H9 (cell line): ENCODE results near the gene BNC1. TPM values are rescaled to one million over a fixed set of nuclear protein-coding genes. Genes with fewer than 3 reads are reported as not detected.

Source experiments
- DNase-seq: peaks from one replicate; pipeline ENCODE4 v3.0.0-alpha.2; 2017
- H2AFZ ChIP-seq: one replicate; pipeline ENCODE4 v1.6.1; 2013; ENCODE audit warnings: mild to moderate bottlenecking, low read length, control low read depth, moderate library complexity
- H2AK5ac ChIP-seq: 2 replicates; pipeline ENCODE4 v1.6.1; 2013; ENCODE audit warnings: low read length, control low read depth, mixed read lengths; ENCODE audit not compliant: insufficient read length
- H2BK120ac ChIP-seq: one replicate; pipeline ENCODE4 v1.6.1; 2013; ENCODE audit warnings: low read depth, mild to moderate bottlenecking, low read length, control low read depth, inconsistent platforms; ENCODE audit not compliant: poor library complexity, severe bottlenecking
- H2BK12ac ChIP-seq: 2 replicates; pipeline ENCODE4 v1.6.1; 2013; ENCODE audit warnings: low read length, control low read depth, mixed read lengths, low read depth; ENCODE audit not compliant: insufficient read length
- H2BK15ac ChIP-seq: 2 replicates; pipeline ENCODE4 v1.6.1; 2013; ENCODE audit warnings: low read depth, low read length, control low read depth
- H2BK20ac ChIP-seq: one replicate; pipeline ENCODE4 v1.6.1; 2013; ENCODE audit warnings: low read depth, mild to moderate bottlenecking, low read length, control low read depth, inconsistent platforms; ENCODE audit not compliant: poor library complexity, severe bottlenecking
- H2BK5ac ChIP-seq: 2 replicates; pipeline ENCODE4 v1.6.1; 2013; ENCODE audit warnings: low read length, control low read depth, mixed read lengths; ENCODE audit not compliant: insufficient read length
- H3K14ac ChIP-seq: 2 replicates; pipeline ENCODE4 v1.6.1; 2013; ENCODE audit warnings: low read length, control low read depth; ENCODE audit not compliant: insufficient read depth
- H3K18ac ChIP-seq: 2 replicates; pipeline ENCODE4 v1.6.1; 2013; ENCODE audit warnings: low read depth, mild to moderate bottlenecking, mixed read lengths, low read length, control low read depth; ENCODE audit not compliant: insufficient read length
- H3K23ac ChIP-seq: 2 replicates; pipeline ENCODE4 v1.6.1; 2013; ENCODE audit warnings: low read length, control low read depth, mixed read lengths, low read depth; ENCODE audit not compliant: insufficient read length
- H3K23me2 ChIP-seq: 2 replicates; pipeline ENCODE4 v1.6.1; 2013; ENCODE audit warnings: low read depth, mild to moderate bottlenecking, mixed read lengths, low read length, control low read depth; ENCODE audit not compliant: insufficient read length, poor library complexity, severe bottlenecking
- H3K27ac ChIP-seq: 2 replicates; pipeline ENCODE4 v1.5.1; 2013; ENCODE audit warnings: low read length, control low read depth, mixed read lengths, low read depth; ENCODE audit not compliant: insufficient read length
- H3K27me3 ChIP-seq: 2 replicates; pipeline ENCODE4 v1.6.1; 2013; ENCODE audit warnings: low read length, control low read depth, inconsistent platforms; ENCODE audit not compliant: insufficient read depth
- H3K4ac ChIP-seq: 2 replicates; pipeline ENCODE4 v1.6.1; 2013; ENCODE audit warnings: low read depth, mild to moderate bottlenecking, control low read depth, inconsistent platforms, low read length, moderate library complexity
- H3K4me1 ChIP-seq: 2 replicates; pipeline ENCODE4 v1.6.1; 2013; ENCODE audit warnings: low read length, control low read depth, inconsistent platforms; ENCODE audit not compliant: insufficient read depth
- H3K4me2 ChIP-seq: 2 replicates; pipeline ENCODE4 v1.6.1; 2013; ENCODE audit warnings: low read length, control low read depth, mixed read lengths; ENCODE audit not compliant: insufficient read length, insufficient read depth
- H3K56ac ChIP-seq: 2 replicates; pipeline ENCODE4 v1.6.1; 2013; ENCODE audit warnings: low read depth, mild to moderate bottlenecking, mixed read lengths, low read length, control low read depth; ENCODE audit not compliant: insufficient read length
- H3K79me1 ChIP-seq: 2 replicates; pipeline ENCODE4 v1.6.1; 2013; ENCODE audit warnings: low read depth, mild to moderate bottlenecking, moderate library complexity, low read length, control low read depth, inconsistent platforms; ENCODE audit not compliant: insufficient read depth, poor library complexity, severe bottlenecking
- H3K79me2 ChIP-seq: 2 replicates; pipeline ENCODE4 v1.6.1; 2013; ENCODE audit warnings: low read length, control low read depth, inconsistent platforms; ENCODE audit not compliant: insufficient read depth
- H3K9ac ChIP-seq: 2 replicates; pipeline ENCODE4 v1.6.1; 2013; ENCODE audit warnings: low read length, control low read depth, mixed read lengths; ENCODE audit not compliant: insufficient read length; ENCODE audit errors: extremely low read depth
- H3K9me3 ChIP-seq: one replicate; pipeline ENCODE4 v1.6.1; 2013; ENCODE audit warnings: low read depth, low read length, inconsistent platforms; ENCODE audit not compliant: control insufficient read depth
- H3T11ph ChIP-seq: one replicate; pipeline ENCODE4 v1.6.1; 2013; ENCODE audit warnings: mild to moderate bottlenecking, low read length, control low read depth, inconsistent platforms
- H4K20me1 ChIP-seq: one replicate; pipeline ENCODE4 v1.6.1; 2013; ENCODE audit not compliant: control insufficient read depth, insufficient read length, insufficient read depth
- H4K5ac ChIP-seq: 2 replicates; pipeline ENCODE4 v1.6.1; 2013; ENCODE audit warnings: low read depth, mild to moderate bottlenecking, mixed read lengths, low read length, control low read depth; ENCODE audit not compliant: insufficient read length
- H4K8ac ChIP-seq: replicated peaks from 2 replicates; pipeline ENCODE4 v1.6.1; 2013; ENCODE audit warnings: low read length, control low read depth, mixed read lengths, low read depth; ENCODE audit not compliant: insufficient read length
- H4K91ac ChIP-seq: 2 replicates; pipeline ENCODE4 v1.6.1; 2013; ENCODE audit warnings: low read depth, mild to moderate bottlenecking, moderate library complexity, mixed read lengths, low read length, control low read depth; ENCODE audit not compliant: insufficient read length
- H3K27ac Mint-ChIP-seq, 3 experiments: 2 replicates in 2 of 3; 3 replicates in 1 of 3; pipeline ENCODE4 v1.8.0; 2020 to 2021; ENCODE audit warnings: mixed read lengths in 3 of 3, mild to moderate bottlenecking in 1 of 3, moderate library complexity in 1 of 3
- H3K27me3 Mint-ChIP-seq: 2 replicates; pipeline ENCODE4 v1.8.0; 2021; ENCODE audit warnings: low read depth, mild to moderate bottlenecking, moderate library complexity, mixed read lengths
- H3K36me3 Mint-ChIP-seq, 3 experiments: 2 replicates in 2 of 3; 3 replicates in 1 of 3; pipeline ENCODE4 v1.8.0; 2020 to 2021; ENCODE audit warnings: low read depth in 3 of 3, mixed read lengths in 3 of 3; ENCODE audit not compliant: insufficient read depth in 1 of 3
- H3K4me1 Mint-ChIP-seq, 2 experiments: 2 replicates each; pipeline ENCODE4 v1.8.0; 2020; ENCODE audit warnings: mixed read lengths in 2 of 2
- H3K4me3 Mint-ChIP-seq, 2 experiments: 2 replicates in 1 of 2; 3 replicates in 1 of 2; pipeline ENCODE4 v1.8.0; 2020 to 2021; ENCODE audit warnings: mild to moderate bottlenecking in 2 of 2, mixed read lengths in 2 of 2, moderate library complexity in 1 of 2
- H3K9me3 Mint-ChIP-seq, 2 experiments: 2 replicates in 1 of 2; 3 replicates in 1 of 2; pipeline ENCODE4 v1.8.0; 2020; ENCODE audit warnings: mild to moderate bottlenecking in 2 of 2, mixed read lengths in 2 of 2, moderate library complexity in 1 of 2
- CTCF ChIP-seq: fragments of 200-600 bp; sonication (generic); conservative IDR thresholded peaks from 3 replicates; pipeline ENCODE4 v1.8.0; 2021; ENCODE audit warnings: antibody characterized with exemption, mild to moderate bottlenecking
- WGBS: extraction: QIAGEN DNeasy Blood & Tissue Kit; methylation state at CpG from one replicate; pipeline ENCODE4 v1.1.7; 2013; ENCODE audit warnings: missing lambda C conversion rate, low lambda C conversion rate, mixed read lengths; ENCODE audit not compliant: insufficient read length; ENCODE audit errors: extremely low coverage; 5-methylcytosine and 5-hydroxymethylcytosine counted together
- total RNA-seq: library from RNA; stranded (reverse); gene quantifications from 2 replicates; pipeline ENCODE4 v1.2.1, GENCODE V29; 2021

BNC1 gene
- total RNA-seq, 1 experiment from 2014 or later: not detected

DNA sequence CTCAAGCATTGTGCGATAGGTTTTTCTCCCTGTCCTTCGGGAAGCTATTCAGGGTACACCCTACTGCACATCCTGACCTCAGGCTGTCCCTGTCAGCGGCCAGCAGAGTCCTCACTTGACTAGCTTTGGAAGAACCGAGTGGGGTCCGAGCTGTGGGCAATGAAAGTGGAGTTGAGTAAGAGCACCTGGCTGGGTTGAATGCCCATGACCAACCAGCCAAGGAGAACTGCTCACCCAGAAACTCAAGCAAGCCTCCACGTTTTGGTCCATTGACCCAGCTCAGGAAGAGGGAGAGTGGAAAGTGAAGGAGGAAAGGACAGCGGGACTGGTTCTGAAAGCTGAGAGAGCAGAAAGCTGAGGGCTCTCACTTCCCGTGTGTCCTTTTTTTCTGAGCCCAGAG is 40.8 kb downstream of the BNC1 start:
- Histone ChIP-seq H2AFZ (no peak overlapping the region), H3K23ac (no peak overlapping the region), H2BK20ac (no peak overlapping the region), H3K14ac (no peak overlapping the region), H3K56ac (no peak overlapping the region), H3K9ac (no peak overlapping the region), H2BK5ac (no peak overlapping the region), H3K27me3 (no peaks in the 10 kb centered on the region), H3K18ac (no peak overlapping the region), H3K79me1 (no peaks in the 10 kb centered on the region), H4K8ac (no peak overlapping the region), H4K5ac (no peak overlapping the region), H3K79me2 (no peaks in the 10 kb centered on the region), H2AK5ac (no peak overlapping the region), H3K27ac (no peak overlapping the region), H2BK12ac (no peak overlapping the region), H4K20me1 (no peaks in the 10 kb centered on the region), H2BK15ac (no peak overlapping the region), H3K23me2 (no peaks in the 10 kb centered on the region), H2BK120ac (no peak overlapping the region), H3T11ph (no peak overlapping the region), H4K91ac (no peak overlapping the region), H3K9me3 (no peaks in the 10 kb centered on the region), H3K4me1 (no peaks in the 10 kb centered on the region), H3K4ac (no peak overlapping the region), H3K4me2 (no peak overlapping the region)
- WGBS: no CpG with 5 or more reads among the region's 8 CpGs
- no peak for DNase-seq
- TF ChIP-seq CTCF: no peak
- Mint-ChIP-seq H3K27ac (no peak overlapping the region), H3K4me1 (peaks cover under 1 to 1% of the 10 kb centered on the region in 2 experiments; a peak in 3 of 4 replicates), H3K4me3 (no peak overlapping the region), H3K9me3 (peaks cover 25 to 26% of the 10 kb centered on the region in 2 experiments), H3K27me3 (peaks cover 31% of the 10 kb centered on the region), H3K36me3 (peaks cover under 1 to 4% (median 3%) of the 10 kb centered on the region in 3 experiments; a peak in 2 of 7 replicates)
